IMR-90 (cell line): Measurements from ENCODE around the gene NRCAM. TPM values are rescaled to one million over a fixed set of nuclear protein-coding genes. Genes with fewer than 3 reads are reported as not detected.

Experiments
- ATAC-seq: fragments of 200-7000 bp; cut with Tn5 transposase; 2 replicates; pipeline ENCODE4 v1.9.1; 2020; ENCODE audit warnings: low read depth, mild to moderate bottlenecking, moderate library complexity
- BruUV-seq: library from RNA; stranded (reverse); fragments of 400-500 nt; replicated peaks from 2 replicates; lab custom pipeline; 2021; lab: Mats Ljungman, UMichigan
- CTCF ChIA-PET: fragments of 300-600 bp; formaldehyde crosslinking; extraction: SDS; loops from one replicate; lab custom pipeline; 2021; ENCODE audit warnings: antibody characterized with exemption; lab: Yijun Ruan, JAX
- POLR2A ChIA-PET: fragments of 300-600 bp; sonication (Branson Sonifier 250); formaldehyde crosslinking; loops from one replicate; lab custom pipeline; 2022; ENCODE audit warnings: antibody characterized with exemption; ENCODE audit not compliant: unreplicated experiment; lab: Charles Lee
- DNase-seq: peaks from one replicate; pipeline ENCODE4 v3.0.0; 2013
- H2AFZ ChIP-seq: replicated peaks from 2 replicates; pipeline ENCODE3; 2013; ENCODE audit warnings: low read length, mild to moderate bottlenecking; ENCODE audit not compliant: poor library complexity
- H2AK5ac ChIP-seq: 2 replicates; pipeline ENCODE4 v1.6.1; 2013; ENCODE audit warnings: low read depth, low read length, inconsistent platforms
- H2AK9ac ChIP-seq: replicated peaks from 2 replicates; pipeline ENCODE3; 2013; ENCODE audit warnings: mild to moderate bottlenecking, low read depth, low read length, moderate library complexity; ENCODE audit not compliant: poor library complexity
- H2BK120ac ChIP-seq: 2 replicates; pipeline ENCODE4 v1.6.1; 2013; ENCODE audit warnings: low read depth, low read length, inconsistent platforms
- H2BK15ac ChIP-seq: 3 replicates; pipeline ENCODE4 v1.6.1; 2013; ENCODE audit warnings: low read depth, low read length, inconsistent platforms
- H2BK20ac ChIP-seq: 2 replicates; pipeline ENCODE4 v1.6.1; 2013; ENCODE audit warnings: low read depth, mild to moderate bottlenecking, inconsistent platforms, low read length, moderate library complexity
- H2BK5ac ChIP-seq: 2 replicates; pipeline ENCODE4 v1.6.1; 2013; ENCODE audit warnings: mild to moderate bottlenecking, low read depth, low read length, inconsistent platforms; ENCODE audit not compliant: poor library complexity, severe bottlenecking
- H3K14ac ChIP-seq: replicated peaks from 2 replicates; pipeline ENCODE4 v1.6.1; 2013; ENCODE audit warnings: low read depth, low read length, inconsistent platforms
- H3K18ac ChIP-seq: 2 replicates; pipeline ENCODE4 v1.6.1; 2013; ENCODE audit warnings: low read depth, low read length, control low read depth
- H3K23ac ChIP-seq: 2 replicates; pipeline ENCODE4 v1.6.1; 2013; ENCODE audit warnings: low read depth, low read length, inconsistent platforms
- H3K27ac ChIP-seq: 2 replicates; pipeline ENCODE4 v1.5.1; 2013; ENCODE audit warnings: mild to moderate bottlenecking, control low read depth, low read length; ENCODE audit not compliant: insufficient read depth
- H3K27me3 ChIP-seq: 2 replicates; pipeline ENCODE4 v1.6.1; 2013; ENCODE audit warnings: low read length; ENCODE audit not compliant: control insufficient read depth, insufficient read depth
- H3K36me3 ChIP-seq: 2 replicates; pipeline ENCODE4 v1.6.1; 2013; ENCODE audit warnings: low read length, mixed read lengths; ENCODE audit not compliant: control insufficient read depth, insufficient read depth
- H3K4ac ChIP-seq: 2 replicates; pipeline ENCODE4 v1.6.1; 2013; ENCODE audit warnings: low read depth, low read length, inconsistent platforms
- H3K4me1 ChIP-seq: 2 replicates; pipeline ENCODE4 v1.6.1; 2013; ENCODE audit warnings: low read length, mixed read lengths; ENCODE audit not compliant: control insufficient read depth, insufficient read depth
- H3K4me2 ChIP-seq: 2 replicates; pipeline ENCODE4 v1.6.1; 2013; ENCODE audit warnings: low read depth, mild to moderate bottlenecking, control low read depth, low read length, moderate library complexity
- H3K4me3 ChIP-seq: 2 replicates; pipeline ENCODE4 v1.5.1; 2013; ENCODE audit warnings: low read depth, mild to moderate bottlenecking, control low read depth, low read length, moderate library complexity; ENCODE audit not compliant: insufficient read depth
- H3K56ac ChIP-seq: 2 replicates; pipeline ENCODE4 v1.6.1; 2013; ENCODE audit warnings: low read length, inconsistent platforms; ENCODE audit not compliant: insufficient read depth; ENCODE audit errors: extremely low read depth
- H3K79me1 ChIP-seq, 2 experiments: 2 replicates each; pipeline ENCODE4 v1.6.1; 2013; ENCODE audit warnings: low read length in 2 of 2, inconsistent platforms in 1 of 2, low read depth in 1 of 2
- H3K9ac ChIP-seq: 2 replicates; pipeline ENCODE4 v1.6.1; 2013; ENCODE audit warnings: low read depth, low read length, control low read depth
- H3K9me1 ChIP-seq: 2 replicates; pipeline ENCODE4 v1.6.1; 2013; ENCODE audit warnings: low read length, inconsistent platforms; ENCODE audit not compliant: insufficient read depth
- H3K9me3 ChIP-seq: 2 replicates; pipeline ENCODE4 v1.6.1; 2013; ENCODE audit warnings: low read length; ENCODE audit not compliant: control insufficient read depth, insufficient read depth
- H4K20me1 ChIP-seq: 2 replicates; pipeline ENCODE4 v1.6.1; 2013; ENCODE audit warnings: low read length, inconsistent platforms; ENCODE audit not compliant: insufficient read depth
- H4K5ac ChIP-seq: 2 replicates; pipeline ENCODE4 v1.6.1; 2013; ENCODE audit warnings: mild to moderate bottlenecking, low read depth, low read length, control low read depth
- H4K8ac ChIP-seq, 2 experiments: 2 replicates each; pipeline ENCODE4 v1.6.1; 2013; ENCODE audit warnings: low read depth in 2 of 2, low read length in 2 of 2, control low read depth in 1 of 2, inconsistent platforms in 1 of 2
- H4K91ac ChIP-seq: 2 replicates; pipeline ENCODE4 v1.6.1; 2013; ENCODE audit warnings: low read depth, low read length, inconsistent platforms; ENCODE audit not compliant: insufficient read depth
- BHLHE40 ChIP-seq: fragments of 150-350 bp; IDR thresholded peaks from 2 replicates; pipeline ENCODE4 v1.6.1; 2016; ENCODE audit warnings: mild to moderate bottlenecking, low read depth, low read length
- CEBPB ChIP-seq: IDR thresholded peaks from 2 replicates; pipeline ENCODE4 v1.6.1; 2012; ENCODE audit warnings: low read depth, low read length, improper control_type of control experiment
- CHD1 ChIP-seq: IDR thresholded peaks from 2 replicates; pipeline ENCODE4 v1.6.1; 2012; ENCODE audit warnings: low read depth, low read length, improper control_type of control experiment
- ELK1 ChIP-seq: fragments of 150-350 bp; IDR thresholded peaks from 2 replicates; pipeline ENCODE4 v1.6.1; 2016; ENCODE audit warnings: low read depth, mild to moderate bottlenecking, low read length, moderate library complexity, borderline replicate concordance
- MAFK ChIP-seq: IDR thresholded peaks from 2 replicates; pipeline ENCODE4 v1.6.1; 2012; ENCODE audit warnings: low read depth, low read length, improper control_type of control experiment
- MAZ ChIP-seq: IDR thresholded peaks from 2 replicates; pipeline ENCODE4 v1.6.1; 2012; ENCODE audit warnings: low read depth, mild to moderate bottlenecking, low read length, improper control_type of control experiment, moderate library complexity, borderline replicate concordance
- MXI1 ChIP-seq: IDR thresholded peaks from 2 replicates; pipeline ENCODE4 v1.6.1; 2012; ENCODE audit warnings: low read depth, mild to moderate bottlenecking, low read length, moderate library complexity, borderline replicate concordance
- NFE2L2 ChIP-seq: fragments of 150-350 bp; IDR thresholded peaks from 2 replicates; pipeline ENCODE4 v1.6.1; 2016; ENCODE audit warnings: low read depth, mild to moderate bottlenecking, low read length
- POLR2A ChIP-seq: IDR thresholded peaks from 2 replicates; pipeline ENCODE4 v1.6.1; 2012; ENCODE audit warnings: mild to moderate bottlenecking, low read depth, low read length
- RAD21 ChIP-seq: IDR thresholded peaks from 2 replicates; pipeline ENCODE4 v1.6.1; 2012; ENCODE audit warnings: low read length, improper control_type of control experiment
- RCOR1 ChIP-seq: IDR thresholded peaks from 2 replicates; pipeline ENCODE4 v1.6.1; 2012; ENCODE audit warnings: mild to moderate bottlenecking, low read length, improper control_type of control experiment; ENCODE audit not compliant: insufficient replicate concordance
- RFX5 ChIP-seq: IDR thresholded peaks from 2 replicates; pipeline ENCODE4 v1.8.0; 2012; ENCODE audit warnings: low read depth, mild to moderate bottlenecking, low read length, moderate library complexity
- WGBS, 2 experiments: methylation state at CpG; one replicate each; pipeline versions ENCODE4 v1.1.5 to v1.1.7; 2013; ENCODE audit warnings: missing lambda C conversion rate in 2 of 2; ENCODE audit not compliant: insufficient read length in 1 of 2; ENCODE audit errors: extremely low coverage in 2 of 2; 5-methylcytosine and 5-hydroxymethylcytosine counted together
- dilution Hi-C: fragments of 300-500 bp; cut with HindIII; formaldehyde crosslinking; loops from one replicate; pipeline ENCODE4 v1.14.3; 2018; ENCODE audit warnings: low sequenced_read_pairs; ENCODE audit not compliant: unreplicated experiment
- in situ Hi-C: fragments of 300-500 bp; cut with MboI; formaldehyde crosslinking; loops from 3 replicates; pipeline ENCODE4 v1.14.3; 2019; ENCODE audit warnings: low sequenced_read_pairs, inconsistent platforms, mixed read lengths
- intact Hi-C: fragments of 100-400 bp; cut with micrococcal nuclease; formaldehyde crosslinking; loops from 2 replicates; pipeline ENCODE4 v1.10.0; 2022
- polyA plus RNA-seq, 3 experiments: library from polyadenylated mRNA; depleted of rRNA; stranded (reverse); fragments of >200 nt; gene quantifications; 2 replicates each; pipeline ENCODE4 v1.2.3, GENCODE V29; 2012; ENCODE audit warnings: low replicate concordance in 1 of 3
- total RNA-seq: library from RNA; depleted of rRNA; stranded (reverse); fragments of >200 nt; gene quantifications from 2 replicates; pipeline ENCODE4 v1.2.3, GENCODE V29; 2012
- TF ChIP-seq, protein P1 (sequence below): conservative IDR thresholded peaks from 2 replicates; pipeline ENCODE4 v1.5.1; 2012; ENCODE audit warnings: mild to moderate bottlenecking, low read depth, low read length, improper control_type of control experiment
- TF ChIP-seq, protein P2 (sequence below): fragments of 150-350 bp; IDR thresholded peaks from 2 replicates; pipeline ENCODE4 v1.6.1; 2017; ENCODE audit warnings: mild to moderate bottlenecking, antibody characterized with exemption, low read length, low read depth

Gene NRCAM
- total and polyA plus RNA-seq, 2 of the 4 experiments (the other 2 are of a cell fraction), result 0.46 to 1.1 TPM

- TF ChIP-seq CHD1, result no peak
- TF ChIP-seq RFX5, result no peak
- TF ChIP-seq NFE2L2, result no peak
- TF ChIP-seq MAFK, result no peak
- no peak for TF ChIP-seq MAZ
- no peak for TF ChIP-seq RCOR1
These were observed 288.8 kb downstream of the NRCAM start (continued) for GRCh38 chr7:108167460-108167859.

DNA sequence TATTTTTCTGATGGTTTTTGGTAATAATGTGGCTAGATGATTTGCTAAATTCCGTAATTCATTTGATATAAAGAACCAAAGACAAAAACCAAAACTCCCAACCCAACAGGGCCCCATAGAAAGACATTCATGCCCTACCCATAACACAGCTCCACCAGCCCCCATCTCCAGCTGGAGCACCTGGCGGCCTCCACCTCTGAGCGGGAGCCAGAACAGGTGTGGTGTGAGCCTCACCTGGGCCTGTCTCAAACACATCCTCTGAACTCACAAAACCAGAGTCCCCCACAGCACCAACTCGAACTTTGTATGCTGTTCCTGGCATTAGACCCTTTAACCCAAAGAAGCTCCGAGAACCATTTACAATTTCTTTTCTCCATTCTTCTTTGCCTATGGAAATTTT, 289.5 kb downstream of the NRCAM start:
- no TSS peak for BruUV-seq
- peak overlapping the region; percentile 25 for H2AFZ ChIP-seq
- ATAC-seq, result no peak
- no peak overlapping the region for H3K18ac ChIP-seq
- intact Hi-C loops (no loop called here), in situ Hi-C loops (no loop called here), dilution Hi-C loops (no loop called here)
- no peaks in the 10 kb centered on the region; the same call in 1 of the 2 replicates for H3K27me3 ChIP-seq
- H4K91ac ChIP-seq, result no peak overlapping the region
- no peak overlapping the region for H2BK5ac ChIP-seq
- H3K4me3 ChIP-seq, result no peak overlapping the region
- no peak overlapping the region for H3K4me2 ChIP-seq
- H4K5ac ChIP-seq, result no peak overlapping the region
- H4K20me1 ChIP-seq, result no peaks in the 10 kb centered on the region
- no peak overlapping the region for H3K23ac ChIP-seq
- no peak overlapping the region for H2AK5ac ChIP-seq
- 94% methylated on average over 2 of the region's 5 CpGs; no CpG with 5 or more reads in 1 of the 2 experiments for WGBS, 2 experiments
- H3K4ac ChIP-seq, result no peak overlapping the region
- H2BK15ac ChIP-seq, result no peak overlapping the region
- no peak overlapping the region for H3K9ac ChIP-seq
- no peaks in the 10 kb centered on the region for H3K9me3 ChIP-seq
- CTCF ChIA-PET, result no interaction called here
- DNase-seq, result no peak
- no peak overlapping the region for H3K56ac ChIP-seq
- POLR2A ChIA-PET, result no interaction called here
- no peaks in the 10 kb centered on the region for H3K36me3 ChIP-seq
- no peaks in the 10 kb centered on the region; the same call in 1 of the 2 replicates for H3K4me1 ChIP-seq
- no peak overlapping the region for H4K8ac ChIP-seq
- H3K14ac ChIP-seq, result no peak overlapping the region
- no peaks in the 10 kb centered on the region for H3K9me1 ChIP-seq
- no peak overlapping the region for H2BK120ac ChIP-seq
- H2AK9ac ChIP-seq, result no peak overlapping the region
- no peak overlapping the region for H2BK20ac ChIP-seq
- no peaks in the 10 kb centered on the region for H3K79me1 ChIP-seq
- no peak overlapping the region for H3K27ac ChIP-seq
- TF ChIP-seq RAD21 (no peak), NFE2L2 (no peak), RFX5 (no peak), CHD1 (no peak), MAFK (no peak), CEBPB (no peak), BHLHE40 (no peak), MXI1 (no peak), ELK1 (no peak), POLR2A (no peak)
- TF ChIP-seq, protein P1, sequence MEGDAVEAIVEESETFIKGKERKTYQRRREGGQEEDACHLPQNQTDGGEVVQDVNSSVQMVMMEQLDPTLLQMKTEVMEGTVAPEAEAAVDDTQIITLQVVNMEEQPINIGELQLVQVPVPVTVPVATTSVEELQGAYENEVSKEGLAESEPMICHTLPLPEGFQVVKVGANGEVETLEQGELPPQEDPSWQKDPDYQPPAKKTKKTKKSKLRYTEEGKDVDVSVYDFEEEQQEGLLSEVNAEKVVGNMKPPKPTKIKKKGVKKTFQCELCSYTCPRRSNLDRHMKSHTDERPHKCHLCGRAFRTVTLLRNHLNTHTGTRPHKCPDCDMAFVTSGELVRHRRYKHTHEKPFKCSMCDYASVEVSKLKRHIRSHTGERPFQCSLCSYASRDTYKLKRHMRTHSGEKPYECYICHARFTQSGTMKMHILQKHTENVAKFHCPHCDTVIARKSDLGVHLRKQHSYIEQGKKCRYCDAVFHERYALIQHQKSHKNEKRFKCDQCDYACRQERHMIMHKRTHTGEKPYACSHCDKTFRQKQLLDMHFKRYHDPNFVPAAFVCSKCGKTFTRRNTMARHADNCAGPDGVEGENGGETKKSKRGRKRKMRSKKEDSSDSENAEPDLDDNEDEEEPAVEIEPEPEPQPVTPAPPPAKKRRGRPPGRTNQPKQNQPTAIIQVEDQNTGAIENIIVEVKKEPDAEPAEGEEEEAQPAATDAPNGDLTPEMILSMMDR, result no peak
- TF ChIP-seq, protein P2, sequence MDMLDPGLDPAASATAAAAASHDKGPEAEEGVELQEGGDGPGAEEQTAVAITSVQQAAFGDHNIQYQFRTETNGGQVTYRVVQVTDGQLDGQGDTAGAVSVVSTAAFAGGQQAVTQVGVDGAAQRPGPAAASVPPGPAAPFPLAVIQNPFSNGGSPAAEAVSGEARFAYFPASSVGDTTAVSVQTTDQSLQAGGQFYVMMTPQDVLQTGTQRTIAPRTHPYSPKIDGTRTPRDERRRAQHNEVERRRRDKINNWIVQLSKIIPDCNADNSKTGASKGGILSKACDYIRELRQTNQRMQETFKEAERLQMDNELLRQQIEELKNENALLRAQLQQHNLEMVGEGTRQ, result no peak
